Measurements from ENCODE around the gene PRKCE. TPM values are rescaled to one million over a fixed set of nuclear protein-coding genes. Genes with fewer than 3 reads are reported as not detected.

The PRKCE gene
- total RNA-seq, 6 experiments from 2014 or later = 5.2 to 18.8 (median 11.0) TPM

DNA sequence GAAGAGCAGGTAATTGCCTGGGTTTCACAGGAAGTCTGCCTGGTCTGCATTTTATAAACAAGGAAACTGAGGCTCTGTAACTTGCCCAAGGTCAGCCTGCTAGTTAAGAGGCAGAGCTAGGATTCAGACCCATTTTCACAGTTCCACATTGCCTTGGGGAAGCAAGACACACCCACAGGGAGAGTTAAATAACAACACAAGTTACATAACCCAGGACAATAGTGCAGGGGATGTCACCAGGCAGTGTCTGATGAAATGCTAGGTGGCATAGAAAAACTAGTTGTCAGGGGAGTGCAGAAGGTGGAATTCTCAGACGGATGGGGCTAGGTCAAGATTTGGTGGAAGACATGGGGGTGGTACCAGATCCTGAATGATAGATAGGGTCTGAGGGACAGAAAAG lies 69.7 kb downstream of the PRKCE start:
- Histone ChIP-seq H3K9me3 (no peaks in the 10 kb centered on the region), H3K4me3 (no peak overlapping the region), H3K36me3 (no peaks in the 10 kb centered on the region), H3K4me1 (peaks cover 0 to 9% (median 0%) of the 10 kb centered on the region in 4 donors), H3K27me3 (no peaks in the 10 kb centered on the region), H3K27ac (no peak overlapping the region)
- 27% methylated on average over 1 of the region's 1 CpG for WGBS (ENCODE audit: insufficient coverage, low coverage, low lambda C conversion rate, missing lambda C conversion rate)
- TF ChIP-seq POLR2A (IDR thresholded peaks at IDR 0.05) (no peak), CTCF (IDR thresholded peaks at IDR 0.05) (no peak)
- peak; percentile 67 to 93 (median 76) for ATAC-seq
- no peak for DNase-seq
- intact Hi-C loops (cut with DNase I) = no loop called here

- no peak overlapping the region for H3K27ac ChIP-seq
- peaks cover 0 to 9% (median 0%) of the 10 kb centered on the region in 4 donors for H3K4me1 ChIP-seq
- no peak for DNase-seq
- H3K36me3 ChIP-seq = no peaks in the 10 kb centered on the region
- H3K4me3 ChIP-seq = no peak overlapping the region
- no peaks in the 10 kb centered on the region for H3K9me3 ChIP-seq
- TF ChIP-seq CTCF (IDR thresholded peaks at IDR 0.05) (no peak), POLR2A (IDR thresholded peaks at IDR 0.05) (no peak)
- H3K27me3 ChIP-seq = no peaks in the 10 kb centered on the region
- intact Hi-C loops (cut with DNase I) = no loop called here
- WGBS (ENCODE audit: insufficient coverage, low coverage, low lambda C conversion rate, missing lambda C conversion rate) = 77% methylated on average over 4 of the region's 5 CpGs
- no peak for ATAC-seq
Measured at GRCh38 chr2:45722477-45722876, 71.0 kb downstream of the PRKCE start.

DNA sequence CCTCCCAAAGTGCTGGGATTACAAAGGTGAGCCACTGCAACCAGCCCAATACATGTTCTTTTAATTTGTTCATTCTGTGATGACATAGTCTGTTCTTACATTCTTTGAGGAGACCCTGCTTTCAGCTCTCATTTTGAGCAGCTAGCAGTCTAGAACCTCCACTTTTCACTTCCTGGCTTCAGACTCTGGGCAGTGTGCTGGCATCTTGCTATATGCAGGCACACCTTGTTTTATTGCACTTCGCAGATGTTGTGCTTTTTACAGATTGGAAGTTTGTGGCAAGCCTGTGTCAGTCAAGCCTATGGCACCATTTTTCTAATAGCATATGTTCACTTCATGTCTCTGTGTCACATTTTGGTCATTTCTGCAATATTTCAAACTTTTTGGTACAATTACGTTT lies 72.4 kb downstream of the PRKCE start:
- no peak for TF ChIP-seq CTCF (IDR thresholded peaks at IDR 0.05)
- TF ChIP-seq POLR2A (IDR thresholded peaks at IDR 0.05) = no peak
- no peak overlapping the region for H3K27ac ChIP-seq

DNA sequence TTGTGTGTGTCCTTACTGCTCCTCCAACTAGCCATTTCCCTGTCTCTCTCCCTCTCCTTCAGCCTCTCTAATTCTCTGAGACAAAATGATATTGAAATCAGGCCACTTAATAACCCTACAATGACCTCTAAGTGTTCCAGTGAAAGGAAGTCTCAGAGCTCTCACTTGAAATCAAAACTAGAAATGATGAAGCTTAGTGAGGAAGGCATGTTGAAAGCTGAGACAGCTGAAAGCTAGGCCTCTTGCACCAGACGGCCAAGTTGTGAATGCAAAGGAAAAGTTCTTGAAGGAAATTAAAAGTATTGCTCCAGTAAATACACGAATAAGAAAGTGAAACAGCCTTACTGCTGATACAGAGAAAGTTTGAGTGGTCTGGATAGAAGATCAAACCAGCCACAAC lies 72.9 kb downstream of the PRKCE start:
- no peak for DNase-seq
- Histone ChIP-seq H3K36me3 (no peaks in the 10 kb centered on the region), H3K27ac (no peak overlapping the region), H3K4me1 (peaks cover 0 to 9% (median 0%) of the 10 kb centered on the region in 4 donors), H3K4me3 (no peak overlapping the region), H3K27me3 (no peaks in the 10 kb centered on the region), H3K9me3 (no peaks in the 10 kb centered on the region)
- TF ChIP-seq POLR2A (IDR thresholded peaks at IDR 0.05) (no peak), CTCF (IDR thresholded peaks at IDR 0.05) (no peak)
- WGBS (ENCODE audit: insufficient coverage, low coverage, low lambda C conversion rate, missing lambda C conversion rate) = 31% methylated on average over 2 of the region's 2 CpGs
- intact Hi-C loops (cut with DNase I) = no loop called here
- ATAC-seq = peak in 2 of 4 donors; percentile 39 to 55

More for the DNA sequence above, 72.4 kb downstream of the PRKCE start:
- Histone ChIP-seq H3K4me3 (no peak overlapping the region), H3K36me3 (no peaks in the 10 kb centered on the region), H3K4me1 (peaks cover 0 to 9% (median 0%) of the 10 kb centered on the region in 4 donors), H3K9me3 (no peaks in the 10 kb centered on the region), H3K27me3 (no peaks in the 10 kb centered on the region)
- intact Hi-C loops (cut with DNase I) = no loop called here
- WGBS (ENCODE audit: insufficient coverage, low coverage, low lambda C conversion rate, missing lambda C conversion rate) = 78% methylated on average over 1 of the region's 2 CpGs
- ATAC-seq (no peak), DNase-seq (no peak)

DNA sequence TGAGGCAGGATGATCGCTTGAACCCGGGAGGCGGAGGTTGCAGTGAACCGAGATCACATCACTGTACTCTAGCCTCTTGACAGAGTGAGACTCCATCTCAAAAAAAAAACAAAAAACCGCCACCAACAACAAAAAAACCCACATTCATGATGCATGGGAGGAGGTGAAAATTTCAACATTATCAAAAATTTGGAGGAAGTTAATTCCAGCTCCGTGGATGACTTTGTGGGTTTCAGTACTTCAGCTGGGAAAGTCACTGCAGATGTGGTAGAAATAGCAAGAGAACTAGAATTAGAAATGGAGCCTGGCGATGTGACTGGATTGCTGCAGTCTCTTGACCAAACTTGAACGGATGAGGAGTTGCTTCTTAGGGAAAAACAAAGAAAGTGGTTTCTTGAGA lies 74.3 kb downstream of the PRKCE start:
- intact Hi-C loops (cut with DNase I) = no loop called here
- H3K36me3 ChIP-seq = no peaks in the 10 kb centered on the region
- H3K4me1 ChIP-seq = peaks cover 0 to 9% (median 0%) of the 10 kb centered on the region in 4 donors
- H3K9me3 ChIP-seq = no peaks in the 10 kb centered on the region
- no peak overlapping the region for H3K4me3 ChIP-seq
- DNase-seq (no peak), ATAC-seq (no peak)
- no peak overlapping the region for H3K27ac ChIP-seq
- no peaks in the 10 kb centered on the region for H3K27me3 ChIP-seq
- TF ChIP-seq POLR2A (IDR thresholded peaks at IDR 0.05) (no peak), CTCF (IDR thresholded peaks at IDR 0.05) (no peak)
- 86% methylated on average over 4 of the region's 8 CpGs for WGBS (ENCODE audit: insufficient coverage, low coverage, low lambda C conversion rate, missing lambda C conversion rate)
